Skeletal muscle satellite cell (primary cell): ENCODE measurements around the gene DNAJB4.
"Not testable (repeated sequence)": the region's sequence is repeated elsewhere in the genome, so short reads cannot be mapped to it uniquely, and the experiment has no call there.

Experiments used
- H3K27me3 ChIP-seq: 2 replicates; pipeline ENCODE4 v1.7.0; 2013; ENCODE audit warnings: low read length; ENCODE audit not compliant: control insufficient read depth, insufficient read depth
- H3K36me3 ChIP-seq: 2 replicates; pipeline ENCODE4 v1.7.0; 2013; ENCODE audit warnings: mild to moderate bottlenecking, control low read depth, low read length; ENCODE audit not compliant: insufficient read depth
- H3K4me1 ChIP-seq: 2 replicates; pipeline ENCODE4 v1.7.0; 2013; ENCODE audit warnings: low read length; ENCODE audit not compliant: control insufficient read depth, insufficient read depth
- H3K4me2 ChIP-seq: 2 replicates; pipeline ENCODE4 v1.7.0; 2013; ENCODE audit warnings: mild to moderate bottlenecking, low read length
- H3K4me3 ChIP-seq: 2 replicates; pipeline ENCODE4 v1.7.0; 2013; ENCODE audit warnings: low read length
- H3K9ac ChIP-seq: 2 replicates; pipeline ENCODE4 v1.7.0; 2013; ENCODE audit warnings: mild to moderate bottlenecking, low read depth, low read length, moderate library complexity
- H3K9me3 ChIP-seq: replicated peaks from 2 replicates; pipeline ENCODE4 v1.7.0; 2013; ENCODE audit warnings: mild to moderate bottlenecking, control low read depth, low read length

The DNAJB4 gene

GRCh38 chr1:77994117-77994705 is 10.5 kb upstream of the DNAJB4 start:
- Histone ChIP-seq H3K4me2 (no peak overlapping the region), H3K4me1 (no peaks in the 10 kb centered on the region), H3K9ac (no peak overlapping the region), H3K36me3 (peaks cover 21% of the 10 kb centered on the region), H3K27me3 (no peaks in the 10 kb centered on the region), H3K9me3 (no peaks in the 10 kb centered on the region), H3K4me3 (no peak overlapping the region)

GRCh38 chr1:77996734-77997133 is 8.0 kb upstream of the DNAJB4 start:
- no peak overlapping the region for H3K9ac ChIP-seq
- no peak overlapping the region for H3K4me2 ChIP-seq
- H3K36me3 ChIP-seq: peaks cover 7% of the 10 kb centered on the region
- no peak overlapping the region for H3K4me3 ChIP-seq
- H3K9me3 ChIP-seq: no peaks in the 10 kb centered on the region
- no peaks in the 10 kb centered on the region for H3K27me3 ChIP-seq
- H3K4me1 ChIP-seq: peaks cover 8% of the 10 kb centered on the region

GRCh38 chr1:78000536-78000935 is 4.2 kb upstream of the DNAJB4 start:
- H3K36me3 ChIP-seq, H3K4me3 ChIP-seq, H3K4me2 ChIP-seq, H3K9ac ChIP-seq, H3K27me3 ChIP-seq, H3K9me3 ChIP-seq: not testable (repeated sequence)
- H3K4me1 ChIP-seq: peaks cover 20% of the 10 kb centered on the region

- Histone ChIP-seq H3K27me3 (no peaks in the 10 kb centered on the region), H3K4me3 (peak overlapping the region; percentile 72), H3K9me3 (no peaks in the 10 kb centered on the region), H3K4me2 (peak overlapping the region; percentile 84), H3K36me3 (peaks cover 24% of the 10 kb centered on the region), H3K9ac (peak overlapping the region; percentile 93), H3K4me1 (peaks cover 20% of the 10 kb centered on the region)
Observed at GRCh38 chr1:78003070-78003746, 1.5 kb upstream of the DNAJB4 start.

- Histone ChIP-seq H3K4me1 (peaks cover 20% of the 10 kb centered on the region), H3K9ac (peak overlapping the region; percentile 93), H3K36me3 (peaks cover 30% of the 10 kb centered on the region)
Observed at GRCh38 chr1:78003882-78004718, 639 bp upstream of the DNAJB4 start.

GRCh38 chr1:78005448-78005722 is 646 bp downstream of the DNAJB4 start:
- H3K36me3 ChIP-seq: peaks cover 39% of the 10 kb centered on the region
- peak overlapping the region; percentile 72 for H3K4me3 ChIP-seq
- no peaks in the 10 kb centered on the region for H3K9me3 ChIP-seq
- H3K4me1 ChIP-seq: peaks cover 16% of the 10 kb centered on the region
- peak overlapping the region; percentile 93 for H3K9ac ChIP-seq
- peak overlapping the region; percentile 6 for H3K4me2 ChIP-seq
- H3K27me3 ChIP-seq: no peaks in the 10 kb centered on the region

More at GRCh38 chr1:78003882-78004718, 639 bp upstream of the DNAJB4 start:
- Histone ChIP-seq H3K4me2 (peak overlapping the region; percentile 84), H3K9me3 (no peaks in the 10 kb centered on the region), H3K4me3 (peak overlapping the region; percentile 72), H3K27me3 (no peaks in the 10 kb centered on the region)

GRCh38 chr1:78005755-78006154 is 1.0 kb downstream of the DNAJB4 start:
- Histone ChIP-seq H3K36me3 (peaks cover 40% of the 10 kb centered on the region), H3K4me1 (peaks cover 12% of the 10 kb centered on the region), H3K27me3 (no peaks in the 10 kb centered on the region), H3K9me3 (no peaks in the 10 kb centered on the region), H3K4me2 (peak overlapping the region; percentile 79), H3K4me3 (peak overlapping the region; percentile 72), H3K9ac (peak overlapping the region; percentile 93)

GRCh38 chr1:78006521-78006920 is 1.8 kb downstream of the DNAJB4 start:
- no peaks in the 10 kb centered on the region for H3K9me3 ChIP-seq
- H3K27me3 ChIP-seq: no peaks in the 10 kb centered on the region
- H3K36me3 ChIP-seq: peaks cover 45% of the 10 kb centered on the region
- H3K4me2 ChIP-seq: peak overlapping the region; percentile 79
- peaks cover 12% of the 10 kb centered on the region for H3K4me1 ChIP-seq
- H3K4me3 ChIP-seq: peak overlapping the region; percentile 72
- H3K9ac ChIP-seq: peak overlapping the region; percentile 93

- H3K4me3 ChIP-seq: peak overlapping the region; percentile 72
- H3K36me3 ChIP-seq: peaks cover 47% of the 10 kb centered on the region
- H3K4me2 ChIP-seq: peak overlapping the region; percentile 79
- no peaks in the 10 kb centered on the region for H3K27me3 ChIP-seq
- H3K9me3 ChIP-seq: no peaks in the 10 kb centered on the region
- H3K9ac ChIP-seq: peak overlapping the region; percentile 93
- H3K4me1 ChIP-seq: peaks cover 4% of the 10 kb centered on the region
Observed at GRCh38 chr1:78007677-78008341, 3.1 kb downstream of the DNAJB4 start.

GRCh38 chr1:78009276-78009675 is 4.5 kb downstream of the DNAJB4 start:
- Histone ChIP-seq H3K9me3 (no peaks in the 10 kb centered on the region), H3K4me2 (peak overlapping the region; percentile 79), H3K9ac (peak overlapping the region; percentile 93), H3K4me1 (peaks cover 5% of the 10 kb centered on the region), H3K36me3 (peaks cover 57% of the 10 kb centered on the region), H3K27me3 (no peaks in the 10 kb centered on the region), H3K4me3 (peak overlapping the region; percentile 72)

GRCh38 chr1:78009836-78010235 is 5.1 kb downstream of the DNAJB4 start:
- Histone ChIP-seq H3K9me3 (no peaks in the 10 kb centered on the region), H3K27me3 (no peaks in the 10 kb centered on the region), H3K4me2 (peak overlapping the region; percentile 79), H3K9ac (peak overlapping the region; percentile 93), H3K4me1 (peaks cover 5% of the 10 kb centered on the region), H3K36me3 (peaks cover 61% of the 10 kb centered on the region), H3K4me3 (peak overlapping the region; percentile 72)
